Natural killer cell (primary cell): ENCODE measurements around the gene ZC3H4. TPM values are rescaled to one million over a fixed set of nuclear protein-coding genes. Genes with fewer than 3 reads are reported as not detected.
"Not testable (repeated sequence)": the region's sequence is repeated elsewhere in the genome, so short reads cannot be mapped to it uniquely, and the experiment has no call there.

ENCODE experiments used
- ATAC-seq, 3 donors: fragments of 150-1000 bp in 2 of 3; fragments of 200-7000 bp in 1 of 3; cut with Tn5 transposase; 1 replicate in 1 of 3; 2 replicates in 2 of 3; pipeline ENCODE4 v1.10.0; 2021; ENCODE audit warnings: mild to moderate bottlenecking in 2 of 3, moderate library complexity in 2 of 3
- DNase-seq, 2 donors: peaks; one replicate each; pipeline versions ENCODE4 v3.0.0 to v3.0.0-alpha.2; 2013 to 2021; ENCODE audit warnings: mixed read lengths in 1 of 2
- H3K27ac ChIP-seq: one replicate; pipeline ENCODE4 v1.5.1; 2013; ENCODE audit warnings: mild to moderate bottlenecking, low read length
- H3K27me3 ChIP-seq: one replicate; pipeline ENCODE4 v1.6.1; 2013; ENCODE audit warnings: low read length; ENCODE audit not compliant: control insufficient read depth, insufficient read depth
- H3K36me3 ChIP-seq: one replicate; pipeline ENCODE4 v1.6.1; 2013; ENCODE audit warnings: low read length; ENCODE audit not compliant: control insufficient read depth, insufficient read depth
- H3K4me1 ChIP-seq: one replicate; pipeline ENCODE4 v1.6.1; 2013; ENCODE audit warnings: low read length; ENCODE audit not compliant: control insufficient read depth, insufficient read depth
- H3K4me3 ChIP-seq: one replicate; pipeline ENCODE4 v1.5.1; 2013; ENCODE audit warnings: low read length
- H3K9me3 ChIP-seq: one replicate; pipeline ENCODE4 v1.6.1; 2013; ENCODE audit warnings: low read length; ENCODE audit not compliant: control insufficient read depth, insufficient read depth
- H3K27ac Mint-ChIP-seq, 2 donors: one replicate each; pipeline ENCODE4 v1.8.0; 2022; ENCODE audit warnings: mild to moderate bottlenecking in 2 of 2, mixed read lengths in 2 of 2, moderate library complexity in 1 of 2
- H3K27me3 Mint-ChIP-seq, 2 donors: one replicate each; pipeline ENCODE4 v1.8.0; 2022; ENCODE audit warnings: low read depth in 2 of 2, mixed read lengths in 2 of 2
- H3K36me3 Mint-ChIP-seq: one replicate; pipeline ENCODE4 v1.8.0; 2022; ENCODE audit warnings: mixed read lengths
- H3K4me1 Mint-ChIP-seq, 2 donors: one replicate each; pipeline ENCODE4 v1.8.0; 2022; ENCODE audit warnings: mixed read lengths in 2 of 2
- H3K4me3 Mint-ChIP-seq: one replicate; pipeline ENCODE4 v1.8.0; 2022; ENCODE audit warnings: mild to moderate bottlenecking, moderate library complexity, mixed read lengths
- H3K9me3 Mint-ChIP-seq, 2 donors: one replicate each; pipeline ENCODE4 v1.8.0; 2022; ENCODE audit warnings: mixed read lengths in 2 of 2
- WGBS: methylation state at CpG from one replicate; pipeline ENCODE4 v1.1.7; 2013; ENCODE audit warnings: missing lambda C conversion rate; ENCODE audit not compliant: insufficient coverage; 5-methylcytosine and 5-hydroxymethylcytosine counted together
- intact Hi-C: fragments of 100-400 bp; cut with micrococcal nuclease; formaldehyde crosslinking; loops from one replicate; pipeline ENCODE4 v1.14.2; 2022
- total RNA-seq, 4 donors: library from RNA; stranded (reverse); fragments of 120-200 nt in 1 of 4; gene quantifications; one replicate each; pipeline versions ENCODE4 v1.2.3 to v1.2.4, GENCODE V29; 2013 to 2022
- TF ChIP-seq, protein P1 (sequence below): fragments of 200-600 bp; IDR thresholded peaks from one replicate; pipeline ENCODE4 v1.8.0; 2022; ENCODE audit warnings: antibody characterized with exemption

ZC3H4 gene
- total RNA-seq, 3 donors from 2014 or later (not counting 1 experiment from before 2014, with no cell fraction given), result 71.2 to 75.3 (median 73.3) TPM

DNA sequence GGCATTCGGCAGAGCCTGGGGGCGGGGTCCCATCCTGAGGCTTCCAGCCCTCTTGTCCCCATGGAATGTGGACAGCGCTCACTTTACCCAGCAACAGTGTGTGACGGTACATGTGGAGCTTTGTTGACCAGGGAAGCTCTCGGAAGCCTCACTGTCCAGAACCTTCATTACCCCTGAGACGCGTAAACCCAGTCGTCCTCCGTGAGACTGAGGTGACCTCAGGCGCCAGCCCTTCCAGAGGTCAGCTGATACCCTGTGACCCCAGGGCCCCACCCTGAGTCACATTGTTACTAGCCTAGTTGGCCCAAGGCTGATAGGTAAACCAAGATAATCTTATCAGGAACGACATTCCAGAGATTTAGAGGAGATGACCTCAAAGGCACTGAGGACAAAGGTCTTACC, 55.0 kb downstream of the ZC3H4 start:
- 91% methylated on average over 11 of the region's 11 CpGs for WGBS
- H3K4me1 Mint-ChIP-seq, result no peaks in the 10 kb centered on the region
- no peak overlapping the region for H3K27ac Mint-ChIP-seq
- ATAC-seq (no peak), DNase-seq (no peak)
- H3K9me3 Mint-ChIP-seq, result no peaks in the 10 kb centered on the region
- peaks cover 0 to 2% of the 10 kb centered on the region in 2 donors for H3K27me3 Mint-ChIP-seq
- TF ChIP-seq, protein P1, sequence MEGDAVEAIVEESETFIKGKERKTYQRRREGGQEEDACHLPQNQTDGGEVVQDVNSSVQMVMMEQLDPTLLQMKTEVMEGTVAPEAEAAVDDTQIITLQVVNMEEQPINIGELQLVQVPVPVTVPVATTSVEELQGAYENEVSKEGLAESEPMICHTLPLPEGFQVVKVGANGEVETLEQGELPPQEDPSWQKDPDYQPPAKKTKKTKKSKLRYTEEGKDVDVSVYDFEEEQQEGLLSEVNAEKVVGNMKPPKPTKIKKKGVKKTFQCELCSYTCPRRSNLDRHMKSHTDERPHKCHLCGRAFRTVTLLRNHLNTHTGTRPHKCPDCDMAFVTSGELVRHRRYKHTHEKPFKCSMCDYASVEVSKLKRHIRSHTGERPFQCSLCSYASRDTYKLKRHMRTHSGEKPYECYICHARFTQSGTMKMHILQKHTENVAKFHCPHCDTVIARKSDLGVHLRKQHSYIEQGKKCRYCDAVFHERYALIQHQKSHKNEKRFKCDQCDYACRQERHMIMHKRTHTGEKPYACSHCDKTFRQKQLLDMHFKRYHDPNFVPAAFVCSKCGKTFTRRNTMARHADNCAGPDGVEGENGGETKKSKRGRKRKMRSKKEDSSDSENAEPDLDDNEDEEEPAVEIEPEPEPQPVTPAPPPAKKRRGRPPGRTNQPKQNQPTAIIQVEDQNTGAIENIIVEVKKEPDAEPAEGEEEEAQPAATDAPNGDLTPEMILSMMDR, result no peak
- no peaks in the 10 kb centered on the region for H3K27me3 ChIP-seq
- no peak overlapping the region for H3K27ac ChIP-seq
- H3K36me3 Mint-ChIP-seq, result no peaks in the 10 kb centered on the region
- no peaks in the 10 kb centered on the region for H3K4me1 ChIP-seq
- H3K36me3 ChIP-seq, result no peaks in the 10 kb centered on the region
- no peak overlapping the region for H3K4me3 ChIP-seq
- H3K4me3 Mint-ChIP-seq, result no peak overlapping the region
- intact Hi-C loops, result no loop called here
- H3K9me3 ChIP-seq, result no peaks in the 10 kb centered on the region

DNA sequence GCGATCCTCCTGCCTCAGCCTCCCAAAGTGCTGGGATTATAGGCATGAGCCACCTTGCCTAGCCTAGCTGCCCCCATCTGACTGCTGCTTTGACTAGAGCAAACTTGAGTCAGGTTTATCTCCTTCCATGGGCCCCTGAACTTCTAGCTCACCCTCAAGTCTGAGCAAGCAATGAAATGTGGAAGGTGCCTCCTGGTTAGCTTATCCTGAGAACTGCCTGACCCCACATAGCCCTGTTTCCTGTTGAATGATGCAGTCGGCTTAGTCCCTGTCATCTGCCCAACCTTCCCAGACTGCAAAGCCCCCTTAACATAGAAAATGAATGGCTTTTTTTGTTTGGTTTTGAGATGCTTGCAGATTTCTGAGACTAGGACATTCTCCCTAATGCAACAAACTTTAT, 56.2 kb downstream of the ZC3H4 start:
- Histone ChIP-seq H3K4me3 (no peak overlapping the region), H3K36me3 (no peaks in the 10 kb centered on the region), H3K9me3 (no peaks in the 10 kb centered on the region), H3K27me3 (no peaks in the 10 kb centered on the region), H3K27ac (no peak overlapping the region), H3K4me1 (no peaks in the 10 kb centered on the region)
- no peak overlapping the region for H3K4me3 Mint-ChIP-seq
- ATAC-seq, result no peak
- H3K27ac Mint-ChIP-seq, result no peak overlapping the region
- peaks cover 0 to 2% of the 10 kb centered on the region in 2 donors for H3K27me3 Mint-ChIP-seq
- no peak for DNase-seq
- H3K4me1 Mint-ChIP-seq, result no peaks in the 10 kb centered on the region
- 96% methylated on average over 1 of the region's 2 CpGs for WGBS
- no peaks in the 10 kb centered on the region for H3K9me3 Mint-ChIP-seq
- intact Hi-C loops, result no loop called here
- TF ChIP-seq, protein P1, result no peak
- H3K36me3 Mint-ChIP-seq, result no peaks in the 10 kb centered on the region

DNA sequence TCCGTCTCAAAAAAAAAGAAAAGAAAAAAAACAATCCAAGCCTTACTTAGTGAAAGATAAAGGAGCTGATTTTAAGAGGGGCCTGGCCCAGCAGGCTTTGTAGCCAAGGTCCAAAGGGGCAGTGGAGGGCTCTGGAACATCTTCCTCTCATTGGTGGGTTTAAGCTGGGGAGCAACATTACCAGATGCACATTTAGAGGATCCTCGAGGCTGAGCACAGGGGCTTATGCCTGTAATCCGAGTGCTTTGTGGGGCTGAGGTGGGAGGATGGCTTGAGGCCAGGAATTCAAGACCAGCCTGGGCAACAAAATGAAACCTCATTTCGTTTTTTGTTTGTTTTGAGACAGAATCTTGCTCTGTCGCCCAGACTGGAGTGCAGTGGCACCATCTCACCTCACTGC, 57.2 kb downstream of the ZC3H4 start:
- TF ChIP-seq, protein P1, result no peak
- Mint-ChIP-seq H3K27me3 (peaks cover 0 to 2% of the 10 kb centered on the region in 2 donors), H3K4me3 (no peak overlapping the region), H3K36me3 (no peaks in the 10 kb centered on the region), H3K9me3 (no peaks in the 10 kb centered on the region), H3K4me1 (no peaks in the 10 kb centered on the region), H3K27ac (no peak overlapping the region)
- Histone ChIP-seq H3K4me3 (no peak overlapping the region), H3K27me3 (no peaks in the 10 kb centered on the region), H3K36me3 (no peaks in the 10 kb centered on the region), H3K4me1 (no peaks in the 10 kb centered on the region), H3K9me3 (no peaks in the 10 kb centered on the region), H3K27ac (no peak overlapping the region)
- ATAC-seq, result no peak
- intact Hi-C loops, result no loop called here
- 65% methylated on average over 4 of the region's 5 CpGs for WGBS
- DNase-seq, result no peak

DNA sequence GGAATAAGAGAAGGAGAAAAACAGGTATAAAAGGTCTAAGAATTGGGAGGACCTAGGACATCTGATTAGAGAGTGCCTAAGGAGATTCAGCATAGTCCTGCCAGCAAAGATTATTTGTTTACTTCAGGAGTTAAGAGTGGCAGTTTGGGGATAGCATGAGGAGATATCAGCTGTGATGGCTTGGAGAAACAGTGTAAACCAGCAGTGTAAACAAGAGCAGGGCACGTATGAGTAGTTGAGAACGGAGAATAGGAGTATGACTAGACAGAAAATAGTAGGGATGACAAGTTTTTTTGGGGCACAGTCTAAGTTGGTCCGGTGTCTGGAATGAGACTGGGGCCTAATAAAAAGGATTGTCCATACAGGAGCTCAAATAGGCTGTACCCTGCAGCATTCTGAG, 63.0 kb downstream of the ZC3H4 start:
- H3K4me3 Mint-ChIP-seq, H3K4me3 ChIP-seq, H3K9me3 Mint-ChIP-seq, H3K27me3 Mint-ChIP-seq, H3K9me3 ChIP-seq, intact Hi-C loops, H3K27ac ChIP-seq, H3K36me3 Mint-ChIP-seq, H3K27me3 ChIP-seq, ATAC-seq, H3K36me3 ChIP-seq, H3K27ac Mint-ChIP-seq, DNase-seq: not testable (repeated sequence)
- 97% methylated on average over 3 of the region's 3 CpGs for WGBS
- H3K4me1 Mint-ChIP-seq, result peaks cover 6 to 30% of the 10 kb centered on the region in 2 donors
- peaks cover 13% of the 10 kb centered on the region for H3K4me1 ChIP-seq
